GM12878 (cell line): ENCODE data around the gene CENPP. TPM values are rescaled to one million over a fixed set of nuclear protein-coding genes. Genes with fewer than 3 reads are reported as not detected.

Experiments
- ATAC-seq: fragments of 200-7000 bp; cut with Tn5 transposase; 3 replicates; pipeline ENCODE4 v1.9.1; 2020; ENCODE audit warnings: mild to moderate bottlenecking, moderate library complexity
- BruUV-seq: library from RNA; stranded (reverse); fragments of 400-500 nt; replicated peaks from 2 replicates; lab custom pipeline; 2021; lab: Mats Ljungman, UMichigan
- CTCF ChIA-PET: fragments of 300-600 bp; sonication (Branson Sonifier 250); formaldehyde crosslinking; extraction: SDS; loops from one replicate; lab custom pipeline; 2021; ENCODE audit warnings: inconsistent platforms; lab: Yijun Ruan, JAX
- POLR2A ChIA-PET: fragments of 350-600 bp; formaldehyde crosslinking; extraction: SDS; loops from one replicate; lab custom pipeline; 2021; ENCODE audit warnings: inconsistent platforms; lab: Charles Lee
- RAD21 ChIA-PET: fragments of 300-600 bp; sonication (Branson Sonifier 250); formaldehyde crosslinking; loops from one replicate; lab custom pipeline; 2023; ENCODE audit warnings: antibody characterized with exemption; ENCODE audit not compliant: unreplicated experiment; lab: Charles Lee
- SMC1A ChIA-PET: fragments of 300-600 bp; sonication (Branson Sonifier 250); formaldehyde crosslinking; loops from one replicate; lab custom pipeline; 2023; ENCODE audit not compliant: unreplicated experiment, uncharacterized antibody; lab: Charles Lee
- DNase-seq: peaks from one replicate; pipeline ENCODE4 v3.0.0-alpha.2; 2011; ENCODE audit warnings: low read depth, low spot score
- FAIRE-seq: peaks from 3 replicates; lab custom pipeline; 2011; peaks lifted over from hg19 to GRCh38; lab: Jason Lieb, UNC
- H2AFZ ChIP-seq: 2 replicates; pipeline ENCODE4 v1.6.0; 2011; ENCODE audit warnings: low read depth, low read length, control low read depth; ENCODE audit not compliant: control insufficient read depth
- H3K27ac ChIP-seq: 2 replicates; pipeline ENCODE4 v1.5.1; 2011; ENCODE audit warnings: control low read depth; ENCODE audit not compliant: control insufficient read depth, insufficient read depth
- H3K27me3 ChIP-seq, 2 experiments: replicated peaks in 1 of 2; 2 replicates each; pipeline versions ENCODE4 v1.6.0 to v1.6.1; 2011; ENCODE audit warnings: low read length in 1 of 2; ENCODE audit not compliant: control insufficient read depth in 2 of 2, insufficient read depth in 2 of 2
- H3K36me3 ChIP-seq, 2 experiments: 2 replicates each; pipeline ENCODE4 v1.5.1; 2011; ENCODE audit warnings: low read length in 1 of 2; ENCODE audit not compliant: control insufficient read depth in 2 of 2, insufficient read depth in 2 of 2
- H3K4me1 ChIP-seq: 2 replicates; pipeline ENCODE4 v1.6.1; 2011; ENCODE audit warnings: mild to moderate bottlenecking, low read length, moderate library complexity, mixed read lengths; ENCODE audit not compliant: control insufficient read depth, insufficient read depth
- H3K4me2 ChIP-seq: 2 replicates; pipeline ENCODE4 v1.6.0; 2011; ENCODE audit warnings: control low read depth; ENCODE audit not compliant: control insufficient read depth, insufficient read depth
- H3K4me3 ChIP-seq: fragments of 200-600 bp; sonication (generic); 2 replicates; pipeline ENCODE4 v1.5.1; 2016
- H3K79me2 ChIP-seq: 2 replicates; pipeline ENCODE4 v1.6.0; 2011; ENCODE audit warnings: low read length; ENCODE audit not compliant: control insufficient read depth, insufficient read depth
- H3K9ac ChIP-seq: 2 replicates; pipeline ENCODE4 v1.8.0; 2011; ENCODE audit warnings: low read length, control low read depth, mixed read lengths; ENCODE audit not compliant: control insufficient read depth, insufficient read depth
- H3K9me3 ChIP-seq: replicated peaks from 3 replicates; pipeline ENCODE4 v1.5.1; 2011; ENCODE audit warnings: mild to moderate bottlenecking, low read length; ENCODE audit not compliant: control insufficient read depth, insufficient read depth
- H4K20me1 ChIP-seq: 2 replicates; pipeline ENCODE4 v1.6.0; 2011; ENCODE audit not compliant: control insufficient read depth, insufficient read depth
- BCL11A ChIP-seq: IDR thresholded peaks from 2 replicates; pipeline ENCODE4 v1.6.1; 2011; ENCODE audit warnings: low read depth, low read length
- CTCF ChIP-seq, 3 experiments: IDR thresholded peaks in 2 of 3; conservative IDR thresholded peaks in 1 of 3; 2 replicates each; pipeline ENCODE4 v1.5.1; 2011; ENCODE audit warnings: low read depth in 3 of 3, low read length in 3 of 3, mild to moderate bottlenecking in 3 of 3, control low read depth in 2 of 3, moderate library complexity in 2 of 3, inconsistent platforms in 1 of 3, mixed read lengths in 1 of 3; ENCODE audit not compliant: control insufficient read depth in 2 of 3, insufficient read depth in 1 of 3; ENCODE audit errors: extremely low read depth in 1 of 3
- EGR1 ChIP-seq, 2 experiments: IDR thresholded peaks; 1 replicate in 1 of 2; 2 replicates in 1 of 2; pipeline ENCODE4 v1.6.1; 2011 to 2012; ENCODE audit warnings: low read depth in 2 of 2, low read length in 2 of 2, borderline replicate concordance in 1 of 2, mild to moderate bottlenecking in 1 of 2, moderate library complexity in 1 of 2
- FOS ChIP-seq: IDR thresholded peaks from 3 replicates; pipeline ENCODE4 v1.6.1; 2011; ENCODE audit warnings: borderline replicate concordance; ENCODE audit not compliant: insufficient read length; ENCODE audit errors: extremely low read depth
- MYB ChIP-seq: fragments of 150-350 bp; IDR thresholded peaks from 2 replicates; pipeline ENCODE4 v1.6.1; 2014; ENCODE audit warnings: mild to moderate bottlenecking, low read depth, low read length, borderline replicate concordance
- POLR2AphosphoS5 ChIP-seq: IDR thresholded peaks from 2 replicates; pipeline ENCODE4 v1.6.1; 2011; ENCODE audit warnings: mild to moderate bottlenecking, low read length, inconsistent platforms
- RAD21 ChIP-seq: IDR thresholded peaks from 2 replicates; pipeline ENCODE4 v1.6.1; 2011; ENCODE audit warnings: mild to moderate bottlenecking, low read depth, low read length, moderate library complexity; ENCODE audit not compliant: insufficient read depth
- SMC3 ChIP-seq: IDR thresholded peaks from 2 replicates; pipeline ENCODE4 v1.6.1; 2011; ENCODE audit warnings: low read length, improper control_type of control experiment, borderline replicate concordance
- SPI1 ChIP-seq: IDR thresholded peaks from 2 replicates; pipeline ENCODE4 v1.6.1; 2011; ENCODE audit warnings: low read depth, mild to moderate bottlenecking, low read length, moderate library complexity, borderline replicate concordance; ENCODE audit not compliant: insufficient read depth
- WGBS: methylation state at CpG from one replicate; pipeline ENCODE4 v1.1.6; 2016; ENCODE audit warnings: low lambda C conversion rate; ENCODE audit not compliant: insufficient replicate concordance, insufficient coverage; ENCODE audit errors: missing lambda C conversion rate; 5-methylcytosine and 5-hydroxymethylcytosine counted together
- in situ Hi-C: fragments of 300-500 bp; cut with MboI; formaldehyde crosslinking; loops from 9 replicates; pipeline ENCODE4 v1.14.3; 2018; ENCODE audit warnings: mixed read lengths
- intact Hi-C: fragments of 100-400 bp; cut with micrococcal nuclease; formaldehyde crosslinking; loops from one replicate; pipeline ENCODE4 v1.14.2; 2022; ENCODE audit not compliant: unreplicated experiment
- polyA plus RNA-seq, 11 experiments: library from polyadenylated mRNA; depleted of rRNA in 4 of 11; unstranded in 6 of 11; stranded (reverse) in 5 of 11; fragments of >200 nt; fragmentation: Nextera tagmentation in 4 of 11; fragmentation: Illumina TruSeq in 1 of 11; extraction: Ambion mirVana in 4 of 11; extraction: Trizol in 1 of 11; gene quantifications; 1 replicate in 1 of 11; 2 replicates in 10 of 11; pipeline versions ENCODE4 v1.2.1 to v1.2.3, GENCODE V29; 2011 to 2016; ENCODE audit warnings: inconsistent platforms in 2 of 11, missing spikeins in 2 of 11, low read depth in 1 of 11
- total RNA-seq, 4 experiments: library from RNA; depleted of rRNA in 3 of 4; stranded (reverse); fragments of >200 nt in 3 of 4; fragmentation: Illumina TruSeq in 1 of 4; extraction: Trizol in 1 of 4; gene quantifications; 2 replicates each; pipeline versions ENCODE4 v1.2.1 to v1.2.3, GENCODE V29; 2013 to 2021

Gene CENPP
- total and polyA plus RNA-seq, 10 of the 15 experiments (the other 5 are each of a cell fraction or from before 2014, with no cell fraction given): 9.4 to 31.4 (median 19.8) TPM

GRCh38 chr9:92501671-92502393 lies 176.1 kb downstream of the CENPP start:
- H3K27me3 ChIP-seq: no peaks in the 10 kb centered on the region
- H3K4me1 ChIP-seq: no peaks in the 10 kb centered on the region
- no TSS peak for BruUV-seq
- H3K9me3 ChIP-seq: no peaks in the 10 kb centered on the region
- H3K4me3 ChIP-seq: no peak overlapping the region
- TF ChIP-seq FOS (no peak), BCL11A (no peak), POLR2AphosphoS5 (no peak), SMC3 (peak; percentile 45; the same call in 1 of the 2 replicates), MYB (no peak), CTCF (IDR thresholded peaks at IDR 0.05 in 2 of 3, conservative IDR thresholded peaks at IDR 0.05 in 1 of 3; ENCODE audit: control insufficient read depth in 2 of 3, extremely low read depth in 1 of 3, insufficient read depth in 1 of 3, low read depth in 3 of 3, low read length in 3 of 3) (peak; percentile 43 to 71 (median 70)), RAD21 (peak; percentile 49), SPI1 (no peak), EGR1 (IDR thresholded peaks at IDR 0.05; ENCODE audit: borderline replicate concordance in 1 of 2, low read depth in 2 of 2, low read length in 2 of 2) (no peak)
- 78% methylated on average over 5 of the region's 5 CpGs for WGBS
- H3K4me2 ChIP-seq: no peak overlapping the region
- intact Hi-C loops (loop anchor here (10.0 kb wide), 1 partner anchor 133 kb away; no protein-coding TSS in a partner anchor), in situ Hi-C loops (no loop called here)
- DNase-seq (no peak), ATAC-seq (peak; percentile 96), FAIRE-seq (no peak)
- ChIA-PET RAD21 (no interaction called here), POLR2A (no interaction called here), SMC1A (interaction anchor here (0.6 to 2.5 kb wide), 2 partner anchors 10 to 186 kb away, joined by 3 to 7 read pairs; no protein-coding TSS in a partner anchor), CTCF (interaction anchor here (0.9 to 1.6 kb wide), 7 partner anchors 11 to 289 kb away, joined by 3 to 4 read pairs (median 3); no protein-coding TSS in a partner anchor)
- H3K79me2 ChIP-seq: no peaks in the 10 kb centered on the region
- H2AFZ ChIP-seq: no peak overlapping the region
- no peaks in the 10 kb centered on the region for H3K36me3 ChIP-seq
- H4K20me1 ChIP-seq: no peaks in the 10 kb centered on the region
- no peak overlapping the region for H3K9ac ChIP-seq
- H3K27ac ChIP-seq: no peak overlapping the region
